Sigmoid colon (tissue), 4 donors: Measurements from ENCODE around the gene ENKD1.

Experiments
- CTCF ChIP-seq, 4 experiments: fragments of 450-650 bp in 3 of 4; fragments of 200-600 bp in 1 of 4; IDR thresholded peaks; one replicate each; pipeline ENCODE4 v1.5.1; 2016 to 2019; ENCODE audit warnings: antibody characterized with exemption in 4 of 4, mild to moderate bottlenecking in 3 of 4, moderate library complexity in 2 of 4
- EP300 ChIP-seq, 4 donors: sonication (generic); formaldehyde crosslinking; IDR thresholded peaks; one replicate each; pipeline ENCODE4 v1.6.1; 2017; ENCODE audit warnings: antibody characterized with exemption in 4 of 4
- POLR2A ChIP-seq, 2 donors: fragments of 450-650 bp; IDR thresholded peaks; one replicate each; pipeline ENCODE4 v1.6.1; 2016; ENCODE audit warnings: antibody characterized with exemption in 2 of 2, mild to moderate bottlenecking in 2 of 2, moderate library complexity in 2 of 2
- POLR2AphosphoS5 ChIP-seq, 4 donors: sonication (generic); formaldehyde crosslinking; IDR thresholded peaks; one replicate each; pipeline ENCODE4 v1.6.1; 2017; ENCODE audit warnings: antibody characterized with exemption in 4 of 4

- no peak for TF ChIP-seq CTCF (IDR thresholded peaks at IDR 0.05)
- no peak for TF ChIP-seq POLR2A (IDR thresholded peaks at IDR 0.05)
- TF ChIP-seq POLR2AphosphoS5 (IDR thresholded peaks at IDR 0.05), result no peak
- TF ChIP-seq EP300 (IDR thresholded peaks at IDR 0.05), result no peak
Observed at GRCh38 chr16:67628216-67628615, 38.3 kb downstream of the ENKD1 start.
